ENCODE data around the gene ACD.

ACD gene

DNA sequence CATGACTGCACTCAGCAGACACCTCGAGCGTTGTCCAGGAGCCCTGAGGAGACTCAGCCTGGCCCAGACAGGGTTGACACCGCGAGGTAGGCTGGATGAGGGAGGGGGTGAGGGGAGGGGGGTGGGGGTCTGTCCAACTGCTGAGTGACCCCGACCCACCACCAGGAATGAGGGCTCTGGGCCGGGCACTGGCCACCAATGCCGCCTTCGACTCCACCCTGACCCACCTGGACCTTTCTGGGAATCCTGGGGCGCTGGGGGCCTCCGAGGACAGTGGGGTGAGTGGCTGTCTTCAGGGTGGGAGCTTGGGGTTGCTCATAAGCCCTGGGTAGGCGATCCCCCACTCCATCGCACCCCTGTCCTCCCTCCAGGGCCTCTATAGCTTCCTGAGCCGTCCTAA is 12.4 kb downstream of the ACD start:
- DNase-seq (ENCODE audit: low read depth): no peak

DNA sequence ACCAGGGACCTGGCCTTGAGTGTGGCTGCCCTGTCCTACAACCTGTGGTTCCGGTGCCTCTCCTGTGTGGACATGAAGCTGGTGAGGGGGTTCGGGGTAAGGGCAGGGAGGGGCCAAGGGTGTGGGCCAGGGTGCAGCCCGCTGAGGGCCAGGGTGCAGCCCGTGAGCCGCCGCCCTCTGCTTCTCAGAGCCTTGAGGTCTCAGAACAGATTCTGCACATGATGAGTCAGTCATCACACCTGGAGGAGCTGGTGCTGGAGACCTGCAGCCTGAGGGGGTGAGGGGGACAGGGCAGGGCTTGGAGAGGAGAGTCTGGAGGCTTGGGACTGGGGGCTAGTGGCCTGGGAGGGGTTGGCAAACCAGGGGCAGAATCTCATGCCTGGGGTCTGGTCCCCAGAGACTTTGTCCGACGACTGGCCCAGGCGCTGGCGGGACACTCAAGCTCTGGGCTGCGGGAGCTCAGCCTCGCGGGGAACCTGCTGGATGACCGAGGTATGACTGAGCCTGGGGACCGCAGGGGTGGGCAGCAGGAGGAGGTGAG is 12.9 kb downstream of the ACD start:
- DNase-seq (ENCODE audit: low read depth): no peak

- no peak for DNase-seq (ENCODE audit: low read depth)
Measured at GRCh38 chr16:67645397-67646121, 14.5 kb downstream of the ACD start.

- DNase-seq (ENCODE audit: low read depth): no peak
Measured at GRCh38 chr16:67644038-67644437, 16.0 kb downstream of the ACD start.

DNA sequence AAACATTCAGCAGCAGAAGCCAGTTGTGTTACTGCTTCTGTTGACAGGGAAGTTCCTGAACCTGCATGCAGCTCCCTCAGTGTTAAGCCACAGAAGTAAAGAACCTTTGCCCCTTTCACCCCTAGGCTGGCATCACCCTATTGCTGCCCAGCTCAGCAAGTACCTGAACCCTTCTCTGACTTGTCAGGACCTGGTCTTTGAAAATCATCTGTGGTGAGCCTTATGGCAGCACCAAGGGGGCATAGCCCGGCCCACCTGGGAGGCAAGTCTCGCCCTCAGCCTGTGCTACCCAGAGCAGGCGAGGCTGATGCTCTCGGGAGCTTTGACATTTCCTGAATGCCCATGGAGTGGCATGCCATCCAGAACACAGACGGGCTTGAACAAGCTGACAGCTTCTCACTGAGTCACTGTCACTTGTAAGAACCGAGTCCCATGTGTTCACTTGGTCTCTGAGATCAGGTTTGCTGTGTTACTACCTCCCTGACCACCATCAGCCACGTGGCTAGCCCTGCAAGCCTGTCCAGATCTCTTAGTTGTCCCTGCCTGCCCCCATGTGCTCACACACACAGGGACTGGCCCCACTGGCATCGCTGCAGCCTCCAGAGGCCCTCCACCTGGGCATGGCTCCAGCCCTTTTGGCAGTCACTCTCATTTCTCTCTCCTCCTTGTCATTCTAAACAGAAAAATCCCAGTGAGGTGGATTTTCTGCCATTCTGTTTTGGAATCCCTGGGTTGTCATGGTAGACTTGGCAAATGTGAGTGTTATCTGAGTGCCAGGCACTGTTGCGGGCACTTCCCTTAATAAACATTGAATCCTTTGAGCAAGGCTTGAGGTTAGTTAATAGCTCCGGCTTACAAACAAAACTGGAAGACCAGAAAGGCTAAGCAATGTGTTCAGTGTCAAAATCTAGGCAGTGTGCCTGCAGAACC is 18.0 kb downstream of the ACD start:
- no peak for DNase-seq (ENCODE audit: low read depth)

DNA sequence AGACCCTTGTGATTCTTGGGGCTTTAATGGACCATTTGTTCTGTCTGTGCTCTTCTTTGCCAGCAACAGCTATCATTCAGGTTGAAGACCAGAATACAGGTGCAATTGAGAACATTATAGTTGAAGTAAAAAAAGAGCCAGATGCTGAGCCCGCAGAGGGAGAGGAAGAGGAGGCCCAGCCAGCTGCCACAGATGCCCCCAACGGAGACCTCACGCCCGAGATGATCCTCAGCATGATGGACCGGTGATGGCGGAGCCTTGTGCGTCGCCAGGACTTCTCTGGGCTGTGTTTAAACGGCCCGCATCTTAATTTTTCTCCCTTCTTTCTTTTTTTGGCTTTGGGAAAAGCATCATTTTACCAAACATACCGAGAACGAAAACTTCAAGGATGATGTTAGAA is 22.4 kb downstream of the ACD start:
- DNase-seq (ENCODE audit: low read depth): no peak

GRCh38 chr16:67636713-67637112 is 23.3 kb downstream of the ACD start:
- no peak for DNase-seq (ENCODE audit: low read depth)

GRCh38 chr16:67632415-67633172 is 27.5 kb downstream of the ACD start:
- no peak for DNase-seq (ENCODE audit: low read depth)

- DNase-seq (ENCODE audit: low read depth): no peak
Measured at GRCh38 chr16:67628216-67628615, 31.8 kb downstream of the ACD start.

DNA sequence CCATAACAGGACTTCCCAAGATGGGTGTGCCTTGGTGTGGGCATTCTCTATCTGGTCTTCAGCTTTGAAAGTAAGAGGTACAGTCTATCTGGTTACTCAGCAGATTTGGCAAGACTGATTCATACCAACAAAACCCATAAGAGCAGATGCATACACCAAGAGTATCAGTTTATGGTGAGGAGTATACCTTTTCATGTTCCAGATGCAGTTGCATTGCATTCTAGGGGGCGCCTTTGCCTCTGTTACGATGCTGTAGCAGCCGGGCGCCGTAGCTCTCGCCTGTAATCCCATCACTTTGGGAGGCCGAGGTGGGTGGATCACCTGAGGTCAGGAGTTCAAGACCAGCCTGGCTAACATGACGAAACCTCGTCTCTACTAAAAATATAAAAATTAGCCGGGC is 46.3 kb downstream of the ACD start:
- DNase-seq (ENCODE audit: low read depth): no peak

- no peak for DNase-seq (ENCODE audit: low read depth)
Measured at GRCh38 chr16:67608364-67608763, 51.7 kb downstream of the ACD start.
